BJ (cell line): ENCODE data around the gene LRRC8B. TPM values are rescaled to one million over a fixed set of nuclear protein-coding genes. Genes with fewer than 3 reads are reported as not detected.

Source experiments
- CTCF ChIA-PET: fragments of 350-600 bp; formaldehyde crosslinking; extraction: SDS; loops from one replicate; lab custom pipeline; 2021; ENCODE audit warnings: antibody characterized with exemption, inconsistent platforms; lab: Yijun Ruan, JAX
- POLR2A ChIA-PET: fragments of 300-600 bp; sonication (Branson Sonifier 250); formaldehyde crosslinking; extraction: SDS; loops from one replicate; lab custom pipeline; 2021; ENCODE audit warnings: antibody characterized with exemption; lab: Charles Lee
- DNase-seq: peaks from one replicate; pipeline ENCODE4 v3.0.0-alpha.2; 2011; ENCODE audit warnings: low read depth
- H3K27me3 ChIP-seq: 2 replicates; pipeline ENCODE4 v1.6.0; 2011; ENCODE audit warnings: low read length; ENCODE audit not compliant: control insufficient read depth, insufficient read depth
- H3K36me3 ChIP-seq: 2 replicates; pipeline ENCODE4 v1.5.1; 2011; ENCODE audit warnings: low read length; ENCODE audit not compliant: control insufficient read depth, insufficient read depth
- H3K4me3 ChIP-seq: 2 replicates; pipeline ENCODE4 v1.5.1; 2011; ENCODE audit warnings: low read depth, mild to moderate bottlenecking, control low read depth, low read length
- CTCF ChIP-seq: IDR thresholded peaks from 2 replicates; pipeline ENCODE4 v1.5.1; 2011; ENCODE audit warnings: low read depth, mild to moderate bottlenecking, control low read depth, inconsistent platforms, low read length, moderate library complexity; ENCODE audit not compliant: insufficient read depth
- polyA minus RNA-seq: library from RNA; depleted of rRNA, polyadenylated mRNA; stranded (reverse); fragments of >200 nt; gene quantifications from 2 replicates; pipeline ENCODE4 v1.2.3, GENCODE V29; 2011; rRNA and poly(A)+ RNA removed
- polyA plus RNA-seq: library from polyadenylated mRNA; depleted of rRNA; stranded (reverse); fragments of >200 nt; gene quantifications from 2 replicates; pipeline ENCODE4 v1.2.3, GENCODE V29; 2011; rRNA removed

LRRC8B gene
- polyA plus RNA-seq (0.20 and 0.22 TPM in 2 replicates), polyA minus RNA-seq (0.05 and 0.24 TPM in 2 replicates)

GRCh38 chr1:89524369-89525168 lies at the start of gene LRRC8B:
TSS of gene LRRC8B (plus strand) at chr1:89524829. CDS start at chr1:89582651, 57,822 bp downstream.
- POLR2A ChIA-PET: no interaction called here
- CTCF ChIA-PET: interaction anchor here (0.6 kb wide), 1 partner anchor 239 kb away, joined by 3 read pairs; no protein-coding TSS in a partner anchor
- H3K27me3 ChIP-seq: peaks cover 4% of the 10 kb centered on the region
- H3K36me3 ChIP-seq: no peaks in the 10 kb centered on the region
- DNase-seq: peak; percentile 5
- no peak for TF ChIP-seq CTCF
- peak within 1 kb of the TSS; percentile 69 for H3K4me3 ChIP-seq

- no peaks in the 10 kb centered on the region for H3K36me3 ChIP-seq
- ChIA-PET POLR2A (no interaction called here), CTCF (no interaction called here)
- TF ChIP-seq CTCF: no peak
- no peak overlapping the region for H3K4me3 ChIP-seq
- peaks cover 2% of the 10 kb centered on the region; the same call in 1 of the 2 replicates for H3K27me3 ChIP-seq
- no peak for DNase-seq
These were observed 49.4 kb upstream of the LRRC8B start for GRCh38 chr1:89475269-89475668.

- Histone ChIP-seq H3K36me3 (no peaks in the 10 kb centered on the region), H3K27me3 (peaks cover 2% of the 10 kb centered on the region; the same call in 1 of the 2 replicates), H3K4me3 (no peak overlapping the region)
- ChIA-PET POLR2A (no interaction called here), CTCF (no interaction called here)
- DNase-seq: no peak
- TF ChIP-seq CTCF: no peak
These were observed 48.6 kb upstream of the LRRC8B start for GRCh38 chr1:89476072-89476471.

GRCh38 chr1:89483010-89483756 lies 41.4 kb upstream of the LRRC8B start:
- Histone ChIP-seq H3K27me3 (peaks cover 2% of the 10 kb centered on the region; the same call in 1 of the 2 replicates), H3K36me3 (no peaks in the 10 kb centered on the region), H3K4me3 (no peak overlapping the region)
- peak; percentile 74 for TF ChIP-seq CTCF
- ChIA-PET POLR2A (no interaction called here), CTCF (interaction anchor here (0.7 to 8.7 kb wide), 10 partner anchors 10 to 281 kb away, joined by 3 to 110 read pairs (median 4); no protein-coding TSS in a partner anchor)
- DNase-seq: peak; percentile 5

GRCh38 chr1:89483757-89484077 lies 40.9 kb upstream of the LRRC8B start:
- Histone ChIP-seq H3K27me3 (peaks cover 2% of the 10 kb centered on the region; the same call in 1 of the 2 replicates), H3K36me3 (no peaks in the 10 kb centered on the region), H3K4me3 (no peak overlapping the region)
- TF ChIP-seq CTCF: no peak
- ChIA-PET POLR2A (no interaction called here), CTCF (interaction anchor here (0.7 to 8.7 kb wide), 10 partner anchors 10 to 280 kb away, joined by 3 to 110 read pairs (median 4); no protein-coding TSS in a partner anchor)
- no peak for DNase-seq
